HepG2 (cell line): ENCODE measurements around the gene TMEM95. TPM values are rescaled to one million over a fixed set of nuclear protein-coding genes. Genes with fewer than 3 reads are reported as not detected.

Experiments
- BORCS8-MEF2B ChIP-seq: sonication (generic); formaldehyde crosslinking; IDR thresholded peaks from 2 replicates; pipeline ENCODE4 v1.8.0; 2022; ENCODE audit warnings: mild to moderate bottlenecking, missing genetic modification reagents
- BRCA1 ChIP-seq: sonication (generic); formaldehyde crosslinking; IDR thresholded peaks from 2 replicates; pipeline ENCODE4 v1.4.0; 2020; ENCODE audit warnings: missing genetic modification reagents
- CBX1 ChIP-seq: IDR thresholded peaks from one replicate; pipeline ENCODE4 v1.6.1; 2016; ENCODE audit warnings: antibody characterized with exemption, low read depth
- DMAP1 ChIP-seq: IDR thresholded peaks from 2 replicates; pipeline ENCODE4 v1.6.1; 2016
- GATAD2A ChIP-seq: IDR thresholded peaks from 2 replicates; pipeline ENCODE4 v1.6.1; 2016
- HNF4A ChIP-seq: sonication (generic); formaldehyde crosslinking; IDR thresholded peaks from 2 replicates; pipeline ENCODE4 v1.4.0; 2020; ENCODE audit warnings: missing genetic modification reagents
- KLF9 ChIP-seq: IDR thresholded peaks from 2 replicates; pipeline ENCODE4 v1.6.1; 2016; ENCODE audit warnings: low read depth
- MYPOP ChIP-seq: sonication (generic); formaldehyde crosslinking; IDR thresholded peaks from 2 replicates; pipeline ENCODE4 v1.8.1; 2023; ENCODE audit warnings: mild to moderate bottlenecking, moderate library complexity, missing genetic modification reagents
- NBN ChIP-seq: fragments of 450-650 bp; conservative IDR thresholded peaks from 2 replicates; pipeline ENCODE4 v1.6.1; 2017
- NFE2L2 ChIP-seq: fragments of 150-350 bp; IDR thresholded peaks from 2 replicates; pipeline ENCODE4 v1.6.1; 2014; ENCODE audit warnings: low read length
- RFX3 ChIP-seq: IDR thresholded peaks from 2 replicates; pipeline ENCODE4 v1.6.1; 2016; ENCODE audit warnings: missing biosample characterization, missing genetic modification reagents
- SKI ChIP-seq: fragments of 450-650 bp; IDR thresholded peaks from one replicate; pipeline ENCODE4 v1.6.1; 2018; ENCODE audit warnings: mild to moderate bottlenecking; ENCODE audit not compliant: partially characterized antibody
- TOPORS ChIP-seq: sonication (generic); formaldehyde crosslinking; IDR thresholded peaks from 2 replicates; pipeline ENCODE4 v1.8.0; 2023; ENCODE audit warnings: mild to moderate bottlenecking, missing genetic modification reagents
- ZNF317 ChIP-seq: sonication (generic); formaldehyde crosslinking; IDR thresholded peaks from 2 replicates; pipeline ENCODE4 v1.5.0; 2020; ENCODE audit warnings: mild to moderate bottlenecking, missing genetic modification reagents
- ZNF530 ChIP-seq: sonication (generic); formaldehyde crosslinking; IDR thresholded peaks from 2 replicates; pipeline ENCODE4 v1.5.0; 2020; ENCODE audit warnings: low read depth, mild to moderate bottlenecking, missing genetic modification reagents
- ZNF770 ChIP-seq: sonication (generic); formaldehyde crosslinking; IDR thresholded peaks from 2 replicates; pipeline ENCODE4 v1.5.0; 2020; ENCODE audit warnings: mild to moderate bottlenecking, missing genetic modification reagents
- ZNF777 ChIP-seq: sonication (generic); formaldehyde crosslinking; IDR thresholded peaks from 2 replicates; pipeline ENCODE4 v1.4.0; 2020; ENCODE audit warnings: missing genetic modification reagents
- ZSCAN12 ChIP-seq: sonication (generic); formaldehyde crosslinking; IDR thresholded peaks from 2 replicates; pipeline ENCODE4 v1.9.0; 2021; ENCODE audit warnings: mild to moderate bottlenecking, missing genetic modification reagents
- ZSCAN31 ChIP-seq: sonication (generic); formaldehyde crosslinking; IDR thresholded peaks from 2 replicates; pipeline ENCODE4 v1.5.0; 2020; ENCODE audit warnings: low read depth, mild to moderate bottlenecking, missing genetic modification reagents
- ZSCAN5A ChIP-seq: sonication (generic); formaldehyde crosslinking; IDR thresholded peaks from 2 replicates; pipeline ENCODE4 v1.8.0; 2022; ENCODE audit warnings: mild to moderate bottlenecking, missing genetic modification reagents, borderline replicate concordance
- ZZZ3 ChIP-seq: sonication (generic); formaldehyde crosslinking; IDR thresholded peaks from 2 replicates; pipeline ENCODE4 v1.4.0; 2020; ENCODE audit warnings: missing genetic modification reagents, mild to moderate bottlenecking, borderline replicate concordance
- polyA plus RNA-seq, 8 experiments: library from polyadenylated mRNA; depleted of rRNA in 3 of 8; stranded (reverse) in 7 of 8; unstranded in 1 of 8; fragments of >200 nt; fragmentation: Illumina TruSeq in 4 of 8; extraction: Trizol in 4 of 8; gene quantifications; 2 replicates each; pipeline versions ENCODE4 v1.2.1 to v1.2.3, GENCODE V29; 2011 to 2016; ENCODE audit warnings: low read depth in 4 of 8, missing spikeins in 1 of 8, mixed read lengths in 1 of 8; ENCODE audit not compliant: insufficient read depth in 1 of 8
- total RNA-seq, 5 experiments: library from RNA; depleted of rRNA; stranded (reverse); fragments of >200 nt; fragmentation: Illumina TruSeq; extraction: Trizol; gene quantifications; 2 replicates each; pipeline ENCODE4 v1.2.3, GENCODE V29; 2016; ENCODE audit warnings: low read depth in 1 of 5
- TF ChIP-seq, protein P1 (sequence below): sonication (generic); formaldehyde crosslinking; IDR thresholded peaks from 2 replicates; pipeline ENCODE4 v1.5.0; 2020; ENCODE audit warnings: mild to moderate bottlenecking, missing genetic modification reagents, moderate library complexity
- TF ChIP-seq, protein P2 (sequence below): sonication (generic); formaldehyde crosslinking; IDR thresholded peaks from 2 replicates; pipeline ENCODE4 v1.4.0; 2020; ENCODE audit warnings: missing genetic modification reagents

The TMEM95 gene
- total and polyA plus RNA-seq, 2 of the 13 experiments (the other 11 are each of a cell fraction or from before 2014, with no cell fraction given), result not detected

DNA sequence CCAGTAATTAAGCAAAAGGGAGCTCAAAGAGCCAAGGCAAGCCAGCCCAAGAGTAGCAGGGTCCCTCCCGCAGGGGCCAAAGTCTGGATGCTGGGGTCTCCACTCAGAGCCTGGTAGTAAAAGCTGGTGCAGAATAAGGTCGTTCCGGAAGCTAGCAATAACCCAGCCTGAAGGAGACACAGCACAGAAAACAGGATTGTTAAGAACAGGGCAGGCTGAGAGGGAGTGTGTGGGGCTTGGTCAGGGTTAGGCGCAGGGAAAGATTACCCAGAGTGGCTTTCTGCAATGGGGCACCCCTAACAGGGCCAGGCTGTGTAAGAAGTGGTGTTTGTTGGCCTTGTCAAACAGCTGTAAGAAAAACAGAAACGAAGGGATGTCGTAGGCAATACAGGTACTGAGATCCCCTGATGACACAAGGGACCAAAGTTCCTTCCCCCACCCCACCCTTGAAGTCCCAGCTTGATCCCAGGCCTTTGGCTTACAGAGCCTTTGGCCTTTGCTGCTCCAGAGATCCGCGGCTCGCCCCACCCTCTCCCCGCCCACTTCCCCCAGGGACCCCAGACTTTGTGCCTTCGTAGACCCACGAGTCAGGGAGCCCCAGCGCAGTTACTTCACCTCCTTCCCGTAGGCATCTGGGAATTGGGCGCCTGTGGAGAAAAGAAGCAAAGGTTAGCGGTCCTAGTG is 48.2 kb downstream of the TMEM95 start (continued):
- TF ChIP-seq HNF4A (CRISPR knock-in tag) (peak; percentile 87), GATAD2A (CRISPR knock-in tag) (peak; percentile 64), RFX3 (CRISPR knock-in tag) (no peak), ZNF770 (CRISPR knock-in tag) (no peak), ZSCAN12 (CRISPR knock-in tag) (no peak), SKI (no peak), NBN (no peak), MYPOP (CRISPR knock-in tag) (no peak), NFE2L2 (no peak), ZSCAN31 (CRISPR knock-in tag) (no peak), ZZZ3 (CRISPR knock-in tag) (no peak; the same call in 1 of the 2 replicates), TOPORS (CRISPR knock-in tag) (0 out of 2 replicates have a peak, but pooled peaks have one; percentile 32), BRCA1 (CRISPR knock-in tag) (no peak; the same call in 1 of the 2 replicates), ZNF530 (no peak), DMAP1 (CRISPR knock-in tag) (no peak; the same call in 1 of the 2 replicates), ZNF317 (no peak), ZNF777 (CRISPR knock-in tag) (no peak), ZSCAN5A (CRISPR knock-in tag) (no peak), KLF9 (CRISPR knock-in tag) (0 out of 2 replicates have a peak, but pooled peaks have one; percentile 15), CBX1 (no peak), BORCS8-MEF2B (CRISPR knock-in tag) (no peak)
- TF ChIP-seq, protein P1, sequence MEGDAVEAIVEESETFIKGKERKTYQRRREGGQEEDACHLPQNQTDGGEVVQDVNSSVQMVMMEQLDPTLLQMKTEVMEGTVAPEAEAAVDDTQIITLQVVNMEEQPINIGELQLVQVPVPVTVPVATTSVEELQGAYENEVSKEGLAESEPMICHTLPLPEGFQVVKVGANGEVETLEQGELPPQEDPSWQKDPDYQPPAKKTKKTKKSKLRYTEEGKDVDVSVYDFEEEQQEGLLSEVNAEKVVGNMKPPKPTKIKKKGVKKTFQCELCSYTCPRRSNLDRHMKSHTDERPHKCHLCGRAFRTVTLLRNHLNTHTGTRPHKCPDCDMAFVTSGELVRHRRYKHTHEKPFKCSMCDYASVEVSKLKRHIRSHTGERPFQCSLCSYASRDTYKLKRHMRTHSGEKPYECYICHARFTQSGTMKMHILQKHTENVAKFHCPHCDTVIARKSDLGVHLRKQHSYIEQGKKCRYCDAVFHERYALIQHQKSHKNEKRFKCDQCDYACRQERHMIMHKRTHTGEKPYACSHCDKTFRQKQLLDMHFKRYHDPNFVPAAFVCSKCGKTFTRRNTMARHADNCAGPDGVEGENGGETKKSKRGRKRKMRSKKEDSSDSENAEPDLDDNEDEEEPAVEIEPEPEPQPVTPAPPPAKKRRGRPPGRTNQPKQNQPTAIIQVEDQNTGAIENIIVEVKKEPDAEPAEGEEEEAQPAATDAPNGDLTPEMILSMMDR (CRISPR knock-in tag), result no peak
- TF ChIP-seq, protein P2, sequence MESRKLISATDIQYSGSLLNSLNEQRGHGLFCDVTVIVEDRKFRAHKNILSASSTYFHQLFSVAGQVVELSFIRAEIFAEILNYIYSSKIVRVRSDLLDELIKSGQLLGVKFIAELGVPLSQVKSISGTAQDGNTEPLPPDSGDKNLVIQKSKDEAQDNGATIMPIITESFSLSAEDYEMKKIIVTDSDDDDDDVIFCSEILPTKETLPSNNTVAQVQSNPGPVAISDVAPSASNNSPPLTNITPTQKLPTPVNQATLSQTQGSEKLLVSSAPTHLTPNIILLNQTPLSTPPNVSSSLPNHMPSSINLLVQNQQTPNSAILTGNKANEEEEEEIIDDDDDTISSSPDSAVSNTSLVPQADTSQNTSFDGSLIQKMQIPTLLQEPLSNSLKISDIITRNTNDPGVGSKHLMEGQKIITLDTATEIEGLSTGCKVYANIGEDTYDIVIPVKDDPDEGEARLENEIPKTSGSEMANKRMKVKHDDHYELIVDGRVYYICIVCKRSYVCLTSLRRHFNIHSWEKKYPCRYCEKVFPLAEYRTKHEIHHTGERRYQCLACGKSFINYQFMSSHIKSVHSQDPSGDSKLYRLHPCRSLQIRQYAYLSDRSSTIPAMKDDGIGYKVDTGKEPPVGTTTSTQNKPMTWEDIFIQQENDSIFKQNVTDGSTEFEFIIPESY (CRISPR knock-in tag), result no peak
